Measurements from ENCODE around the gene PXT1. TPM values are rescaled to one million over a fixed set of nuclear protein-coding genes. Genes with fewer than 3 reads are reported as not detected.
A peak's percentile ranks its signal among the peaks of the same experiment; 100 is the strongest.

Gene PXT1
- total and polyA plus RNA-seq, 9 of the 15 experiments (the other 6 are each of a cell fraction or from before 2014, with no cell fraction given) = 0.09 to 0.11 (median 0.10) TPM; not detected in 5

- no peak for ATAC-seq
- H3K9me1 ChIP-seq (ENCODE audit: control insufficient read depth, insufficient read depth, low read length) = no peaks in the 10 kb centered on the region
- peaks cover 26% of the 10 kb centered on the region for H3K36me3 ChIP-seq (ENCODE audit: control insufficient read depth, insufficient read depth, low read length)
- no peak overlapping the region for H3K9ac ChIP-seq (ENCODE audit: insufficient read depth in 1 of 2, low read depth in 2 of 2, low read length in 2 of 2)
- no peaks in the 10 kb centered on the region; the same call in 1 of the 2 replicates for H3K9me3 ChIP-seq (replicated peaks; ENCODE audit: control insufficient read depth, insufficient read depth, low read depth, low read length)
- no peak overlapping the region for H2AFZ ChIP-seq (ENCODE audit: low read depth, low read length)
- BruUV-seq (replicated peaks) = no TSS peak
- FAIRE-seq = no peak
- H3K27me3 ChIP-seq (ENCODE audit: control insufficient read depth in 2 of 2, insufficient read depth in 2 of 2, low read length in 2 of 2) = no peaks in the 10 kb centered on the region
- intact Hi-C loops (cut with micrococcal nuclease) = no loop called here
- no peaks in the 10 kb centered on the region; the same call in none of the 2 replicates for H4K20me1 ChIP-seq (replicated peaks; ENCODE audit: control insufficient read depth, insufficient read depth, low read length)
- ChIA-PET CTCF (ENCODE audit: low intra/inter-chr PET ratio) (no interaction called here), POLR2A (interaction anchor here (0.7 to 2.6 kb wide), 3 partner anchors 9 to 710 kb away, joined by 3 to 12 read pairs (median 5); partner anchors contain the start of gene PIM1)
- no peak overlapping the region for H3K27ac ChIP-seq (ENCODE audit: extremely low read depth, low read depth, low read length)
- in situ Hi-C loops (cut with MboI) = no loop called here
- H3K4me1 ChIP-seq (replicated peaks in 1 of 2; ENCODE audit: control insufficient read depth in 2 of 2, insufficient read depth in 2 of 2, low read length in 2 of 2) = peaks cover 0 to 4% of the 10 kb centered on the region in 2 experiments; a peak in 4 of 5 replicates
- H3K4me2 ChIP-seq (ENCODE audit: insufficient read depth, low read length) = no peak overlapping the region
- DNase-seq (ENCODE audit: extremely low read depth in 1 of 4, low spot score in 3 of 4) = no peak
- no peak overlapping the region for H3K4me3 ChIP-seq
- H3K79me2 ChIP-seq (ENCODE audit: control insufficient read depth, insufficient read depth, low read length) = peaks cover 89% of the 10 kb centered on the region
- TF ChIP-seq ZBTB8A (IDR thresholded peaks at IDR 0.05; ENCODE audit: partially characterized antibody) (no peak), ZNF165 (CRISPR knock-in tag; IDR thresholded peaks at IDR 0.05; ENCODE audit: borderline replicate concordance) (no peak), CCAR2 (IDR thresholded peaks at IDR 0.05; ENCODE audit: low read depth, low read length) (no peak), ATF6 (CRISPR knock-in tag; IDR thresholded peaks at IDR 0.05) (no peak), SP2 (IDR thresholded peaks at IDR 0.05; ENCODE audit: extremely low read depth, low read depth, low read length, poor library complexity, severe bottlenecking) (no peak), KHSRP (IDR thresholded peaks at IDR 0.05) (no peak), PCBP1 (IDR thresholded peaks at IDR 0.05; ENCODE audit: low read depth, low read length, poor library complexity, severe bottlenecking) (no peak), BRF1 (IDR thresholded peaks at IDR 0.05; ENCODE audit: borderline replicate concordance, extremely low read depth, insufficient read length) (no peak), NR2C2 (CRISPR knock-in tag; IDR thresholded peaks at IDR 0.05) (no peak), NR2C2 (tag; IDR thresholded peaks at IDR 0.05) (peak; percentile 28; the same call in 1 of the 2 replicates), TAF15 (IDR thresholded peaks at IDR 0.05; ENCODE audit: low read depth, low read length) (no peak), PBX2 (CRISPR knock-in tag; IDR thresholded peaks at IDR 0.05; ENCODE audit: low read depth) (no peak), PBX2 (tag; conservative IDR thresholded peaks at IDR 0.05; ENCODE audit: low read depth) (peak; percentile 85), MEIS2 (IDR thresholded peaks at IDR 0.05; ENCODE audit: partially characterized antibody) (peak; percentile 75), KDM1A (IDR thresholded peaks at IDR 0.05) (0 out of 4 replicates have a peak, but pooled peaks of 1 of the 2 experiments have one; percentile 36), NFXL1 (CRISPR knock-in tag; IDR thresholded peaks at IDR 0.05) (no peak), ZNF133 (CRISPR knock-in tag; IDR thresholded peaks at IDR 0.05) (no peak)
- TF ChIP-seq, protein P1, sequence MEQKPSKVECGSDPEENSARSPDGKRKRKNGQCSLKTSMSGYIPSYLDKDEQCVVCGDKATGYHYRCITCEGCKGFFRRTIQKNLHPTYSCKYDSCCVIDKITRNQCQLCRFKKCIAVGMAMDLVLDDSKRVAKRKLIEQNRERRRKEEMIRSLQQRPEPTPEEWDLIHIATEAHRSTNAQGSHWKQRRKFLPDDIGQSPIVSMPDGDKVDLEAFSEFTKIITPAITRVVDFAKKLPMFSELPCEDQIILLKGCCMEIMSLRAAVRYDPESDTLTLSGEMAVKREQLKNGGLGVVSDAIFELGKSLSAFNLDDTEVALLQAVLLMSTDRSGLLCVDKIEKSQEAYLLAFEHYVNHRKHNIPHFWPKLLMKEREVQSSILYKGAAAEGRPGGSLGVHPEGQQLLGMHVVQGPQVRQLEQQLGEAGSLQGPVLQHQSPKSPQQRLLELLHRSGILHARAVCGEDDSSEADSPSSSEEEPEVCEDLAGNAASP (IDR thresholded peaks at IDR 0.05) = no peak
Observed at GRCh38 chr6:36459501-36459900, 16.8 kb upstream of the PXT1 start.
